NOMO-1 treated with DMSO at 0.1 percent for 48 hours (cell line): ENCODE results near the gene TMEM208.

Experiments used
- DNase-seq: peaks from one replicate; lab custom pipeline; 2025; ENCODE audit not compliant: unreplicated experiment; lab: John Stamatoyannopoulos, UW

The TMEM208 gene

DNA sequence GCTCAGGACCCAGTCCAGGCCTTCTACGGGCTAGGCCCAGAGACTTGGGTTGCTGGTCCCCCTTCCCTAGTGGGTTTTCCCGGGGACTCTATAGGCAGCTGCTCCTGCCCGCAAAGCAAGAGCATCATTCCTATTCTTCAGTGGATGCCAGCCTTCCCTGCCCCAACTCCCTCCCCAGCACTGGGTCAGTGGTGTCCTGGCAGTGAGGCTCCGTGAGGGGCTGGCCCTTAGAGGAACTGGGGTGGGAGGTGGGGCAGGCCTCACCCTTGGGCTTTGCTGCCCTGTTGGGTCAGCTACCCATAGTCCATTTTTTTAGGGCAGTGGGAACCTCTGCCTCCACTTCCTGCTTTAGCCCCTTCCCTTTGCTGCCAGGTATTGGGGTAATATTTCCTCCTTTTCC, 44.5 kb downstream of the TMEM208 start:
- no peak for DNase-seq

DNA sequence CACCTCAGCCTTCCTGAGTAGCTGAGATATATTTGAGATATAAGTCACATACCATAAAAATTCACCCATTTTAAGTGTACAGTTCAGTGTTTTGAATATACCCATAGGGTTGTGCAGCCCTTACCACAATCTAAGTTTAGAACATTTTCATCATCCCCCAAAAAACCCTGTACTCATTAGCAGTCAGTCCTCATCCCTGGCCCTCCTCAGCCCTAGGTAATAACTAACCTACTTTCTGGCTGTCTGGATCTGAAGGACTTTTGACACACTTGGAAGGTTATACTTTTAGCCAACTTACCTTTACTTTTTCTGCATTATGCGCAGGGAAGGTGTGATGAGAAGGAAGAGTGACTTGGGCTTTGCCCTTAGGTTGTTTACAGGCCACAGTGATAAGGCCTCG, 48.4 kb downstream of the TMEM208 start:
- no peak for DNase-seq

DNA sequence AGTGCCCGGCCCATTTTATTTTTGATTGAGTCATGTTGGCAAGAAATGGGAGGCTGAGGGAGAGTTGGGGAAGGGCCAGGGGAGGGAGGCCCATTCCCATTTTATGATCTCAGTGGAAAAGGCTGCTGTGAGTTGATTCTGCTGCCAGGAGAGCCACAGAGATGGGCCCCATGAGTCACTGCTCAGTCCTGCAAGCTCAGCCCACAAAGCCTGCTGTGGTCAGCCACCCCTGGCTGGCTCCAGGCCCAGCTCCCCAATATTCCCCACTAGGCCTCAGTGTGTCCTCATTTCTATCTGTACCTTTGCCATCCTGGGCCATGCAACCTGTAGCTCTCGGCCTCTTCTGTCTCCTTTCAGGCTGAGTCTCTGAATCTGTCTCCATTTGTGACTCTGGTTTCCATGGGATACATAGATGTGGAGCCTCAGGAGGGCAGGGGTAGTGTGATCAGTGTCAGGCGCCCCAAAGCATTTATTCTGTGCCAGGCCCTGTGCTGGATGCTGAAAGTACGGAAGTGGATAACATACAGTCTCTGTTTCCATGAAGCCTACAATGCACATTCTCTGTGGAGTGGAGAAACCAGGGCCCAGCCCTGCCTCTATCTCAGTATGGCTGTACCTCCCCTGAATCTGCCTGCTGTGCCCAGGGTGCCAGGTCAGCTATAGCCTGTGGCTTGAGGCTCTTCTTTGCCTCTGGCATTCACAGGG, 50.5 kb downstream of the TMEM208 start:
- no peak for DNase-seq

DNA sequence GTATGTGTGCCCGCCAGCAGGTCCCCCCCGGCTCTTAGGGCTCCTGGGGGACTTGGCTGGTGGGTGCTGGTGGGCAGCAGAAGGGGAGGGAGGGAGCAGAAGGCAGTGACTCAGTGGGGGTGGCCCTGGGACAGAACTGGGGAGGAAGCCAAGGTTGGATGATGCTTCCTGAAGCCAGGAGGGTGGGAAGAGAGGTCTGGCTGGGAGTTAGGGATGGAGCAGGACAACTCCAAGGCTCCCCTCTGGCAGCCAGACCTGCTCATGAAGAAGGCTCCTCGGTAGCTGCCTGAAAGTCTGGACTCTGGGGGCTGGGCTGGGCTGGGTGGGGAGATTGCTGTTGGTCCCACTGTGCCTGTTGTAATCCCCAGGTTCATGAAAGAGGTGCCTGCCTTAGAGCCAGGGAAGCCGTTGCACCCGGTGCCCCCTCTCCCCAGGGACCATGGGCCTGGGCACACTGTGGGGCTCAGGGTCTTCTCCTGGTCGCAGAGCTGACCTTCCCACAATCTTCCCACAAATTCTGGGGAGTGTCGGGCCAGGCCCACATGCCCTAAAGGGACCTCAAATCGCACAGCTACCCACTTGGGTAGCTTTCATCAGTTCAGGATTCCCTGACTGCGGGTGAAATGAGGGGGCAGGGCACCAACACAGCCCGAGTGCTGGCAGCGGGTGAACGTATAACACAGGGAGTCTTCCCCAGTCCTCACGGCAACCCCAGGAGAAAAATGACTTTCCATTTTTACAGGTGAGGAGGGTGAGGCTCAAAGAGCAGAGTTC, 51.3 kb downstream of the TMEM208 start:
- no peak for DNase-seq
